IMR-90 (cell line): ENCODE measurements around the gene TGFBR1.

Experiments used
- FOS ChIP-seq: fragments of 150-350 bp; IDR thresholded peaks from 2 replicates; pipeline ENCODE4 v1.6.1; 2016; ENCODE audit warnings: low read depth, low read length
- MAZ ChIP-seq: IDR thresholded peaks from 2 replicates; pipeline ENCODE4 v1.6.1; 2012; ENCODE audit warnings: low read depth, mild to moderate bottlenecking, low read length, improper control_type of control experiment, moderate library complexity, borderline replicate concordance
- TF ChIP-seq, protein P1 (sequence below): conservative IDR thresholded peaks from 2 replicates; pipeline ENCODE4 v1.5.1; 2012; ENCODE audit warnings: mild to moderate bottlenecking, low read depth, low read length, improper control_type of control experiment

DNA sequence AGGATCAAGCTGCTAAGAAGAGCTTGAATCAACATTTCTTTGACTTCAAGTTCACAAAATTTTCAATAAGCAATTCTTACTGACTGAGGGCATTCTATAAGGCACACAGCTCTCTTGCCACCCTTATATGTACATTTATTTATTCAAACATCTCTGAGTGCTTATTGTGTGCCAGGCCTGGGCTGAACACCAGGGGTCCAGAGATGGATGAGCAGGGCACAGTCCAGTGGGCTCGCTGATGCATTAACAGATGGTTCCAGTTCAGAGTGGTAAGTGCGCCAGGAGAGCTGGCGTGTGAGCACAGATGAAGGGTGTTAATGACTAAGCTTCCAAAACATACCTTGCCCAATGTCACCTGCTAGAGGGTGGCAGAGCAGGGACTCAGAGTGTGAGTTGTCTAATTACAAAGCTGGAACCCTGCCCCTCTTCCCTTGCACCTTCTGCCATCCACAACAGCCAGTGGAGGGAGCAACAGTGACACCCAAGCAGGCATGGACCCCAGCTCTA, 92.3 kb downstream of the TGFBR1 start:
- TF ChIP-seq, protein P1, sequence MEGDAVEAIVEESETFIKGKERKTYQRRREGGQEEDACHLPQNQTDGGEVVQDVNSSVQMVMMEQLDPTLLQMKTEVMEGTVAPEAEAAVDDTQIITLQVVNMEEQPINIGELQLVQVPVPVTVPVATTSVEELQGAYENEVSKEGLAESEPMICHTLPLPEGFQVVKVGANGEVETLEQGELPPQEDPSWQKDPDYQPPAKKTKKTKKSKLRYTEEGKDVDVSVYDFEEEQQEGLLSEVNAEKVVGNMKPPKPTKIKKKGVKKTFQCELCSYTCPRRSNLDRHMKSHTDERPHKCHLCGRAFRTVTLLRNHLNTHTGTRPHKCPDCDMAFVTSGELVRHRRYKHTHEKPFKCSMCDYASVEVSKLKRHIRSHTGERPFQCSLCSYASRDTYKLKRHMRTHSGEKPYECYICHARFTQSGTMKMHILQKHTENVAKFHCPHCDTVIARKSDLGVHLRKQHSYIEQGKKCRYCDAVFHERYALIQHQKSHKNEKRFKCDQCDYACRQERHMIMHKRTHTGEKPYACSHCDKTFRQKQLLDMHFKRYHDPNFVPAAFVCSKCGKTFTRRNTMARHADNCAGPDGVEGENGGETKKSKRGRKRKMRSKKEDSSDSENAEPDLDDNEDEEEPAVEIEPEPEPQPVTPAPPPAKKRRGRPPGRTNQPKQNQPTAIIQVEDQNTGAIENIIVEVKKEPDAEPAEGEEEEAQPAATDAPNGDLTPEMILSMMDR: no peak
- no peak for TF ChIP-seq MAZ
- TF ChIP-seq FOS: no peak
